GM13976 (cell line): ENCODE measurements around the gene SUMO2.

Experiments
- DNase-seq: peaks from one replicate; pipeline ENCODE4 v3.0.0; 2012; ENCODE audit warnings: low spot score
- in situ Hi-C: fragments of 300-500 bp; cut with MboI; formaldehyde crosslinking; loops from one replicate; pipeline ENCODE4 v1.12.0; 2022; ENCODE audit warnings: low sequenced_read_pairs, mixed read lengths, inconsistent platforms; ENCODE audit not compliant: unreplicated experiment
- TF ChIP-seq, protein P1 (sequence below): IDR thresholded peaks from 2 replicates; pipeline ENCODE4 v1.5.1; 2012; ENCODE audit warnings: borderline replicate concordance, mild to moderate bottlenecking; ENCODE audit not compliant: insufficient read depth; ENCODE audit errors: extremely low read depth, missing control alignments, control extremely low read depth

Gene SUMO2

DNA sequence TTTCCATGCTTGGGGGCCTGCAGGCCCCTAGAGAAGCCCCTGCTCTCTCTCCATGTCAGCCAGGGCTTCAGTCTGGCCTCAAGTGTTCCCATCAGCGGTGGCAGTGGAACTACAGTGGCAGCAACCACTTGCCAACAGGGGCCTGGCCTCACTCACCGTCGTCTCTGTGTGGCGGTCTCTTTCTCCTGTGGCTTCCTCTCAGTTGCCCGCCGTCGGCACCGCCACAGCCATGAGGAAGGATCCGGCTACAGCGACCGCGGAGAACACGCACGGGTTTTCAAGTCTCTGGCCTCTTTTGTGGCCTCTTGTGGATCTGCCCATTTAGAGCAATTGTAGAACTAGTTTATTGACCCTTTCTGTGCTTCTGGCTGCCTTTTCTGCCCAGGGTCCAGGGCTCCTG lies 64.5 kb downstream of the SUMO2 start:
- in situ Hi-C loops, result no loop called here
- TF ChIP-seq, protein P1, sequence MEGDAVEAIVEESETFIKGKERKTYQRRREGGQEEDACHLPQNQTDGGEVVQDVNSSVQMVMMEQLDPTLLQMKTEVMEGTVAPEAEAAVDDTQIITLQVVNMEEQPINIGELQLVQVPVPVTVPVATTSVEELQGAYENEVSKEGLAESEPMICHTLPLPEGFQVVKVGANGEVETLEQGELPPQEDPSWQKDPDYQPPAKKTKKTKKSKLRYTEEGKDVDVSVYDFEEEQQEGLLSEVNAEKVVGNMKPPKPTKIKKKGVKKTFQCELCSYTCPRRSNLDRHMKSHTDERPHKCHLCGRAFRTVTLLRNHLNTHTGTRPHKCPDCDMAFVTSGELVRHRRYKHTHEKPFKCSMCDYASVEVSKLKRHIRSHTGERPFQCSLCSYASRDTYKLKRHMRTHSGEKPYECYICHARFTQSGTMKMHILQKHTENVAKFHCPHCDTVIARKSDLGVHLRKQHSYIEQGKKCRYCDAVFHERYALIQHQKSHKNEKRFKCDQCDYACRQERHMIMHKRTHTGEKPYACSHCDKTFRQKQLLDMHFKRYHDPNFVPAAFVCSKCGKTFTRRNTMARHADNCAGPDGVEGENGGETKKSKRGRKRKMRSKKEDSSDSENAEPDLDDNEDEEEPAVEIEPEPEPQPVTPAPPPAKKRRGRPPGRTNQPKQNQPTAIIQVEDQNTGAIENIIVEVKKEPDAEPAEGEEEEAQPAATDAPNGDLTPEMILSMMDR, result no peak
- DNase-seq, result no peak

GRCh38 chr17:75116737-75117136 lies 66.0 kb downstream of the SUMO2 start:
- in situ Hi-C loops, result no loop called here
- DNase-seq, result no peak
- TF ChIP-seq, protein P1, result no peak
